NCI-H2196 (cell line): ENCODE measurements around the gene VPS8.
"Not testable (repeated sequence)": the region's sequence is repeated elsewhere in the genome, so short reads cannot be mapped to it uniquely, and the experiment has no call there.

ENCODE experiments used
- DNase-seq: peaks from one replicate; lab custom pipeline; 2025; ENCODE audit not compliant: unreplicated experiment; lab: John Stamatoyannopoulos, UW

The VPS8 gene

DNA sequence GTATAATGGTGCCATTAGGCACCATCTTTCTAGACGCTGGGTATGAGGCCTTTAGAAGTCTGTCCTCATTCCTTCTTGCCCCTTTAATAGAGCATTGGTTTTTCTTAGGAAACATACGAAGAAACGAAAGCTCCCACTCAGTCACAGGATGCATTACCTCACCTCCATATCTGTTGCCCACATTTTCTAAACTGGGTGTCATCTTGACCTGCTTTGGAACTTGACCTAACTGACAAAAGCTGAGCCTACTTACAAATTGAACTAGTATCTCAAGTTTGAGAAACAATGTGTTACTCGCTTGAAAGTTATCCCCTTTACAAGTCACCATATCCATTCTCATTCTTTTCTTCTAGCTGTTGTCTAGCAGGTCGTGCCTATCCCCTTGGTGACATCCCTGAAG lies 102.7 kb downstream of the VPS8 start:
- DNase-seq, result no peak

DNA sequence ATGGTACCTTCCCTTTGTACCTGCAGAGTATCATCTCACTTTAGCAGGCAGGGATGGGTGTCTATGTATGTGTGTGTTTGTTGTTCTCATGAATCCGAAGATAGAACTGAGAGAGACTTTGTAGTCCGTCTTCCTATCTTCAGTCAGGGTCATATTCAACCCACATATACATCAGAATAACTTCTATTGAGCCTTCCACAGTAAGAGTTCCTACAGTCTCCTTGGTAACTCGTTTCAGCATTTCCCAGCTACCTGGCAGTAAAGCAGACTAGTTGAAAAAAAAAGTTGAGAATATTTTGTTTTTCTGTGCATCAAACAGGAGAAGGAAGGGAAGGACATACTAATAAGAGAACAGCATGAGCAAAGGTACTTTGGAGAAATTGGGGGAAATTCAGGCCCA lies 106.8 kb downstream of the VPS8 start:
- no peak for DNase-seq

DNA sequence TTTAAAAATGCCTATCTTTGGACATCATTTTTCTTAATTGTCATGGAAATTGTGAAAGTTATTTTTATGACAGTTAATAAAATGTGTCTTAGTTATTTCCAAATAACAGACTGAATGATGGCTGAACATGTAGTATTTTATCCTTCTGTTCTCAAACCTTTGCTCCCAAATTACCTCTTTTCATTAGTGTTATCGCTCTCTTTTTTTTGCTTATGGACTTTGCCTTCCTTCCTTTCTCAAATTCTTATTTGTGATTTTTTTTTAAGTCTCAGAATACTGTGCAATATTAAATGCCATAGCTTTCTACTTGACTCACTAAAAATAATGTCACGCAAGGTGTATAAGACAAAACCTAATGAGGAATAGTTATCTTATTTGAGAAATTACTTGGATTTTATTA lies 107.7 kb downstream of the VPS8 start:
- no peak for DNase-seq

DNA sequence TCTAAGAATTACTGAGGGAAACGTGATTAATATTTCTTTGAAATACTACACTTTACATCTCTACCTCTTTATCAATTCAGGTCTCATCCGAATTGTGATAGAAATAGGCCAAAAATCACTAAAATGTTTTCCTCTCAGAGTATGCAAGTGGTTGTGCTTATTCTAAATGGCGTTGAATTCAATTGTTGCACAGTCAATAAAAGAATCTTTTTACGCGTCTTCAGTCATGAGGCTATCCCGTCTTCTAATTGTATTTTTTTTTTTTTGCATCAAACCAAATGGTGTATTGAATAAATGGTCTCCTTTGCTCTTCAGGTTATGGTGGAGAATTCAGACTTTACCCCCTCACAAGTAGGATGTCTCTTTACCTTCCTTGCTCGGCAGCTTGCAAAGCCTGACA lies 112.6 kb downstream of the VPS8 start:
- DNase-seq, result no peak

DNA sequence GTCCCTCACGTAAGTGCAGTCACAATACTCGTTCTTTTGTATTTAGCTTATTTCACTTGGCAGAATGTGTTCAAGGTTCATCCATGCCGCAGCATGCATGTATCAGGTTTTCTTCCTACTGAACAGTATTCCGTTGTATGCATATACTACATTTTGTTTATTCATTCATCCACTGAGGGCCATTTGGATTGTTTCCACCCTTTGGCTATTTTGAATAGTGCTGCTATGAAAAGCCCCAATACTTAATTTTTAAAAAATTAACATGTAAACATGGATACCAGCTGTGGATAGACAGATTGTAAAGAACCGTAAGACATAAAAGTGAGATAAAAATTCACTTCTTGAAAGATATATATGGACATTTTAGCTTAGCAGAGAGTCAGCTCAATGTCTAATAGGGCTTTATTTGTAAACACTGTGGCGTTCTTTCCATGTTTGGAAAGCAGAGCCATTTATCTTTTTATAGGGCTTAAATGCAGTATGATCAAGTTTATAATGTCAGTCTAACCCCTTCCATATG lies 115.9 kb downstream of the VPS8 start:
- DNase-seq, result no peak

DNA sequence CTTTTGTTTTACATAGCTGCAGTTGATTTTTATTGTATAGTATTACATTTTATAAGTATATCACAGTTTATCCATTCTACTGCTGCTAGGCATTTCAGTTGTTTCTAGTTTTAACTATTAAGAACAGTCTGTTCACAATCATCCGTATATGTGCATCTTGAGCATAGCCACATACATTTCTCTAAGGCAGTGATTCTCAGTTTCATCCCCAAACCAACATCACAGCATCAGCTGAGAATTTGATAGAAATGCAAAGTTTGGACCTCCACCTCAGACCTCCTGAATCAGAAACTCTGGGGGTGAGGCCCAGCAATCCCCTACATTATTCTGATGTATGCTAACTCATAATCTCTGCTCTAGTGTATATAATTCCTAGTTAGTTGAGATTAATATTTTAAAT lies 120.8 kb downstream of the VPS8 start:
- DNase-seq, result no peak

DNA sequence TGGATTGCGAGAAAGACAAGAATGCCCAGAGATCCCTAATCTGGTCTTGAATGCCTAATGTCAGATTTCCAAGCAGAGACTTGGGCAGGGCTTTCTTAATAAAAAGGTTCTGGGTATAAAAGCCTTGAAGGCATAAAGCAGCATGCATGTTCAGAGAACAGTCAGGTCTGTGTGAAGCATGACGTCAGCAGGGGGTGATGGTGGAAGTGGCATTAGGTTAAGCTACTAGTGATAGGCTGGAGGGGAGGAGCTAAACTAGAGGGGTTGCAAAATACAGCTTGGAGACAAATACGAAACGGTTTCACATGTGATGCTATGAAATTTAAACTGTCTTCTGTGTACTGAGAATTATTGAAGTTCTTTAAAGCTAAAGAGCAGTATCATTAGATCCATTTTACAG lies 125.6 kb downstream of the VPS8 start:
- DNase-seq, result no peak

DNA sequence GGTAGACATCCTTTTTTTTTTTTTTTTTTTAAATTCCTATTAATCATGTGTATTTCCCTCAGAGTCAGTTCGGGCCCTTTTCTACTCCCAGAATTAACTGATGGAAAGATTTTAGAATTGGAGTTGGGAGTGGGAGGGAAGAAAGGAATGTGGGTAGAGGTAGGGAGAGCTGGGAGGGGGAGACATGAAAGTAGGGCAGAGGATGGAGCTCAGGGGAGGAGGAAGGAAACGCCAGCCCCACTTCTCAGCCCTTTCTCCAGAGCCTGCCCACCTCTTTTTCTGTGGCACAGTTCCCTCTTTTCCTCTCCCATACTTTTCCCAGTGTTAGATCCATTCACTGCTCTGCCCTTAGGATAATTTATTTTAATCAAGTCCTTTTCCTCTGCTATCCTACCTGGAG lies 129.4 kb downstream of the VPS8 start:
- DNase-seq, result no peak

DNA sequence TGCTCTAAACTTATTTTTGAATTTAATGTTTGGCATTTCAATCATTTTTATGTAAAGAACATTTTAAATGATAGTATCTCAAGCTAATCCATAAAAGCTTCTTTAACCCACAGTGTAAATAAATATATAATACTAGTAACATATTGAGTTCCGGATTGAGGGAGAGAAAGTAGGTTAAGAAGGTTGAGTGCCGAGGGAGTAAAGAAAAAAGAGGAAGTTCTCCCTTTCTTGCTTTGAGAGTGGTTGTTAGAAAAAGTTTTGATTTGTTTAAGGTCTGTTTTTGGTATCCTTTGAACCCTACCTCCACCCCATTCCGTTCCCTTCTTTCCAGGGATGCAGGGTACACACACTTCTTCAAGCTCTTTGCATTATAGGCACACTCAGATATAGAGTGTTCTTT lies 130.8 kb downstream of the VPS8 start:
- DNase-seq, result no peak

DNA sequence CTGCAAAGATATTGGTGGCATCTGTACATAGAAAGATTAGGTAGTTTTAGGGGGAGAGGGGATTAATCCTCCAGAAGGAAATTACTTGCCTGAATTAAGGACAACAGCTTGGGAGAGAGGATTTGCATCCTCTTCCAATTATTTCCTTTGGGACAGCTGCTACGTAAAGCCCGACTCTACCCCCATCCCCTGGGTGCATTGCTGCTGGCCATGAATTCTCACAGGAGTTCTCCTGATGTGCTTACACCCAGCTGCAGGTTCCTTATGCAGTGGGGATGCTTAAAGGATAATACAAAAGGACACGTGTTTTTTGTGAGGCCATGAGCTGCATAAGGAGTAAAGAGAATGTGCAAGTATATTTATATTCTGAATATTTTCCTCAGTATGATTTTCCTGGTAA lies 132.3 kb downstream of the VPS8 start:
- DNase-seq, result no peak

DNA sequence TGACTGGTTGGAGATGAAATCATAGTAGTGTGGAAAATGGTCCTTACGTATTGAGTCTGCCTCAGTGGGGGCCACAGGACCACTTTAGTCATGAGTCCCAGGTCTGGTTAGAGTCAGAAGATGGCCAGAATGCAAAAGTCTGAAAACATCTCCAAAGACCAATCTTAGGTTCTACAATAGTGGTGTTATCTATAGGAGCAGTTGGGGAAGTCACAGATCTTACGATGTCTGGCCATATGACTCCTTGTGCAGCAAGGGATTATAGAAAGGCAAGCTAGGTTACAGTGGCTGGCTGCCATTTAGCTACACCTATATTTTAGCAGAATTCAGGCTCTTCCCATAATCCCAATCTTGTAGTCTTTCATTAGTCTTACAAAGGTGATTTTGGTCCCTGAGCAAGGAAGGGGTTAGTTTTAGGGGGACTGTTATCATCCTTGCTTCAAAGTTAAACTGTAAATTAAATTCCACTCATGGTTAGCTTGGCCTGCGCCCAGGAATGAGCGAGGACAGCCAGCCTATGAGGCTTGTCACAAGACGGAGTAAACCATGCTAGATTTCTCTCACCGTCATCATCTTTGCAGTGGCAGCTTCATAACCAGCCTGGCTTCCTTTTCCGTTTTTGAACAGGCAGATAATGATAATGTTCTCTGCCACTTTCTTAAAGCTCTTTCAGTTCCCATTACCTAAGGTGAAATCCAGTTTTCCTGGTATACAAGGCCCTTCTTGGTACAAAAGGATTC lies 134.1 kb downstream of the VPS8 start:
- DNase-seq, result no peak

DNA sequence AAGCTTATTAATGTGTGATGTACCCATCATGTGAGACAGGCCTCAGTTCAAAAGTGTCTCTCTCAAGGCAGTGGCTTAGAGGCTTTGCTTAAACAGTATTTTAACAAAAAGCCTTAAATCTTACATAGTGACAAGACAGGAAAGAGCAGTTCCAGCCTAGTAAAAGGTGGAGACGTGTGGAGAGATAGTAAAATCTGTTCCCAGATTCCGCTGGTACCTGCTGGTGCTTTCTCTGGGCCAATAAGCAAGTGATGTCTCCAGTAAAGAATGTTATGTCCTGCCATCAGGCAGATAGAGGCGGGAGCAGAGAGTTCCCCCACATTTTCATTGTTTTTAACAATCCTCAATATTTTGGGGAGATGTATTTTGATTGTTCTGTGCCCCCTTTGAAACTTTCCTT lies 135.0 kb downstream of the VPS8 start:
- no peak for DNase-seq

DNA sequence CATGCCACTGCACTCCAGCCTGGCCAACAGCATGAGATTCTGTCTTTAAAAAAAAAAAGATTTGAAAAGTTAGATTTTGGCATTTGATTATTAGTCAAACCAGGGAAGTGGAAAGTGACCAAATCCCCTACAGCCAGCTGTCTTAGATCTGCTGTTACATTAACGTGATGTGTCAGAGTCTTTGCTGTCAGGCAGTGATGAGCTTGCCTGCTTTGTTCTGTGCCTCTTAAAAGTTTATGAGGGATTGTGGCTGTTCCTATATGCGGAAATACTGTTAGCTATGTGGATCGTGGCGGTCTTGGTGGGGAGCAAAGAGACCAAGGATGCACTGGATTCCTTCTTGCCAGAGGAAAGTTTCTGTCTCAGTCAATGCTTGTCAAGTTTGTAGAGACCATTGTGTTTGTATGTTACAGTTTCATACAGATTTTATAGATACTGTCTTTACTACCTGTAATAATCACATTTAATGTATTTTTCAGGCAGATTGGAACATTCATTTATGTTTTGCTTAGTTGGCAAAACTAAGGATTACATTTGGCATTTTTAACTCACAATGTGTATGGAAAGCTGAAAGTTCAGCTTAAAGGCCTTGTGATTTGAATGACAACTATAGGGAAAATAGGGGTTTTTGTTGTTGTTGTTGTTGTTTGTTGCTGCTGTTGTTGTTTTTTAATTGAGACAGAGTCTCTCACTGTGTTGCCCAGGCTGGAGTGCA lies 137.4 kb downstream of the VPS8 start:
- no peak for DNase-seq

DNA sequence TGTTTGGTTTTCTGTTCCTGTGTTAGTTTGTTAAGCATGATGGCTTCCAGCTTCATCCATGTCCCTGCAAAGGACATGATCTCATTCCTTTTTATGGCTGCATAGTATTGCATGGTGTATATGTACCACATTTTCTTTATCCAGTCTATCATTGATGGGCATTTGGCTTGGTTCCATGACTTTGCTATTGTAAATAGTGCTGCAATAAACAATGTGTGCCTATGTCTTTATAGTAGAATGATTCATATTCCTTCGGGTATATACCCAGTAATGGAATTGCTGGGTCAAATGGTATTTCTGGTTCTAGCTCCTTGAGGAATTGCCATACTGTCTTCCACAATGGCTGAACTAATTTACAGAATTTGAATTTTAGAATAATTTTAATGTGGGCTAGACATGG lies 138.8 kb downstream of the VPS8 start:
- DNase-seq, result not testable (repeated sequence)

DNA sequence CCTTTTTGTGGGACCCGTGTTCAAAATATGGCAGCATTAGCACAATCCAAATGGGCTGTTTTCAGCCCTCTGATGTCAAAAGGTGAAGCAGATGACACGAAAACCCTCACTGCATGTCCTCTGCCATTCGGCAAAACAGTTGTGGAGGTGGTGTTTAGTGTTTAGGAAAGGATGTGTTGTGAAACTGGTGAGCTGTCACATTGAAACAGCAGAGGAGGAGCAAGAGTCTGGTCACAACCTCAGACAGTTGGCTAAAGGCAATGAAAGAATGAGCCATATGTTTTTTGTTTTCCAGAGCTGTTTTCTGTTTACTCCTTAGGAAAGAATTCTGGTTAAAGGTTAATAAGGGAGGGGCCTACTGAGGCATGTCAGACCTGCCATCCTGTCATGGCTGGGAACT lies 140.7 kb downstream of the VPS8 start:
- DNase-seq, result no peak

DNA sequence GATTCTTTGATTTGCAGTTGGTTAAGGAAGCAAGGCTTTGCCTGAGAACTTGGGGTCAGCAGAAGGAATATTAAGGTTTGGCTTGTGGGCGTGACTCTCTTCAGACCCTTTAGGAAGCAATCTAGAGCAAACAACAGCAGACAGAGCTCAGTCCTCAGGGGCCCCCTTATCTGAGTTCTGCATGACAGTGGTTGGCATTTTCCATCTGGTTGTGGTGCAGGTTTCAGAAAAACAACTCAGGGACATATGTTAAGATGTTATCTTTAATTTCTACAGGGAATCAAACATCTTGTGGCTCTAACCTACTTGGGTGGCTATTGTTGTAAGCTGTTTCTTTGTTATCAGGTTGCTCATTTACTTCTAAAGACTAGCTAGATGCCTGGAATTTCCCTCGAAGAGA lies 141.4 kb downstream of the VPS8 start:
- DNase-seq, result no peak

DNA sequence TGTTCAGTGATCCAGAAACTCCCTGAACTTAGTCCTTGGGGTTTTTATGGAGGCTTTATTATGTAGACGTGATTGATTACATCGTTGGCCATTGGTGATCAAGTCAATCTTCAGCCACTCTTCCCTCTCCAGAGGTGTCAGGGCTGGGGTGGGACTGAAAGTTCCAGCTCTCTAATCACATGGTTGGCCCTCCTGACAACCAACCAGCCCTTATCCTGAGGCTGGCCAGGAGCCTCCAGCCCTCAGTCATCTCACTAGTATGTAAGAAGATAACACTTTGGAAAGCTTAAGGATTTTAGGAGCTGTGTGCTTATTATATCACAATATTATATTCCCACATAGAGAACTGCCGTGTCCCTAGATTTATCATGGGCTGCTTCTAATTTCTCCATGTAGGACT lies 142.3 kb downstream of the VPS8 start:
- DNase-seq, result no peak

DNA sequence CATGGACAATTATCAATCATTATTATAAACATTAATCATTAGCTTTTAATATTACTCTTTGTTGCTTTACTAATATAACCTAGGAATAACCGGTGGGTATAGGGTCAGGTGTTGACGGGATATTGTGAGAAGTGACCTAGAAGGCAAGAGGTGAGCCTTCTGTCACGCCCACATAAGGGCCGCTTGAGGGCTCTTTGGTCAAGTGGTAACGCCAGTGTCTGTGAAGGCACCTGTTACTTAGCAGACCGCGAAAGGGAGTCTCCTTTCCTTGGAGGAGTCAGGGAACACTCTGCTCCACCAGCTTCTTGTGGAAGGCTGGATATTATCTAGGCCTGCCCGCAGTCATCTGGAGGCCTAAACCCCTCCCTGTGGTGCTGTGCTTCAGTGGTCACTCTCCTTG lies 142.9 kb downstream of the VPS8 start:
- DNase-seq, result not testable (repeated sequence)

DNA sequence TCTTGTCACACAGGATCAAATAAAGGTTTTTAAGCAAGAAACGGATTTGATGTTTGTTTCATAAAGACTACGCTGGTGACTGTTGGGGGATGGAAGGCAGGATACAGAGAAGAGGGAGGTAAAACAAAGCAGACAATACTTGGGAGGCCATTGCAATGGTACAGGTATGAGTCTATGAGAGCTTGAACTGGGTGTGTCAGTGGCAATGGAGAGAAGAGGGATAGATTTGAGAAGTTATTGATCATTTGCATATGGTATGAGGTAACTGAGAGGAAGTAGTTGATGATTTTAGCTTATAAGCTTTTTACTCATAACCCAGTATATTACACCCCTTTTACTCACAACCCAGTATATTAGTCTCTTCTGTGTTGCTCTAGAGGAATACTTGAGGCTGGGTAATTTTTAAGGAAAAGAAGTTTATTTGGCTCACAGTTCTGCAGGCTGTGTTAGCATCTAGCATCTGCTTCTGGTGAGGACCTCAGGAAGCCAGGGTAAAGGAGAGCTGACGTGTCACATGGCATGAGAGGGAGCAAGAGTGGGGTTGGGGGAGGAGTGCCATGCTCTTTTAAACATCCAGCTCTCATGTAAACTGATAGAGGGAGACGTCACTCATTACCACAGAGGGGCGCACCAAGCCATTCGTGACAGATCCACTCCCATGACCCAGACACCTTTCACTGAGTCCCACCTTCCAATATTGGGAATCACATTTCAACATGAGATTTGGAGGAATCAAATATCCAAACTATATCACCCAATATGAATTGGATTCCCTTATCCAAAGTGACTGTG lies 153.9 kb downstream of the VPS8 start:
- no peak for DNase-seq

DNA sequence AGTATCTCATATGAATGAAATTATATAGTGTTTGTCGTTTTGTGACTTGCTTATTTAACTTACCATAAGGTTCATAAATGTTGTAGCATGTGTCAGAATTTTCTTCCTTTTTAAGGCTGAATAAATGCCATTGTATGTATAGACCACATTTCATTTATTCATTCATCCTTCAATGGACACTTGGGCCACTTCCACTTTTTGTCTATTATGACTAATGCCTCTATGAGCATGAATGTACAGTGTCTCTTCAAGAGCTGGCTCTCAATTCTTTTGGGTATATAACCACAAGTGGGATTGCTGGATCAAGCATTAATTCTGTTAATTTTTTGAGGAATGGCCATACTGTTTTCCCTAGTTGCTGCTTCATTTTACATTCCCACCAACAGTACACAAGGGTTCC lies 156.1 kb downstream of the VPS8 start:
- no peak for DNase-seq

DNA sequence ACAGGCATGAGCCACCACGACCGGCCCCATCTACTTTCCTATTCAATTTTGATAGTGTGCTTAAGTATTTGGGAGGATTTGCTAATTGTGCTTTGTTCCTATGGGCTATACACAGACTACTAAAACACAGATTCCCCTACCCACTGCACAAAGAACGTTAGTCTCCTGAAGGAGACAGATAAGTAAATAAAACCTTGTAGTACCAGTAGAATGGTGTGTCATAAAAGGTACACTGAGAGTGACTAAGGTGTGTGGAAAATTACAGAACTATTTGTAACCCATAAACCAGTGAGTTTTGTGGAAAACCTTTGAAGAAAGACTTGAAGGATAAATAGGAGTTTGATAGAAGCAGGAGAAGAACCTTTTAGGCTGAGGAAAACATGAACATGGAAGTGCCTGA lies 158.2 kb downstream of the VPS8 start:
- no peak for DNase-seq

DNA sequence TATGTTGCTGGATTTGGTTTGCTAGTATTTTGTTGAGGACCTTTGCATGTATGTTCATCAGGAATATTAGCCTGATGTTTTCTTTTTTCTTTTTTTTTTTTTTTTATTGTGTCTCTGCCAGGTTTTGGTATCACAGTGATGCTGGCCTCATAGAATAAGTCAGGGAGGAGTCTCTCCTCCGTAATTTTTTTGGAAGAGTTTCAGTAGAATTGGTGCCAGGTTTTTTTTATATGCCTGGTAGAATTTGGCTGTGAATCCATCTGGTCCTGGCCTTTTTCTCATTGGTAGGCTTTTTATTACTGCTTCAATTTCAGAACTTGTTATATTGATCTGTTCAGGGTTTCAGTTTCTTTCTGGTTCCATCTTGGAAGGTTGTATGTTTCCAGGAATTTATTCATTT lies 165.8 kb downstream of the VPS8 start:
- DNase-seq, result peak; percentile 19
